ENCODE results near the gene FDX2. TPM values are rescaled to one million over a fixed set of nuclear protein-coding genes. Genes with fewer than 3 reads are reported as not detected.

FDX2 gene
- total and polyA plus RNA-seq, 2 of the 13 experiments (the other 11 are each of a cell fraction or from before 2014, with no cell fraction given) = 21.0 to 24.7 TPM

DNA sequence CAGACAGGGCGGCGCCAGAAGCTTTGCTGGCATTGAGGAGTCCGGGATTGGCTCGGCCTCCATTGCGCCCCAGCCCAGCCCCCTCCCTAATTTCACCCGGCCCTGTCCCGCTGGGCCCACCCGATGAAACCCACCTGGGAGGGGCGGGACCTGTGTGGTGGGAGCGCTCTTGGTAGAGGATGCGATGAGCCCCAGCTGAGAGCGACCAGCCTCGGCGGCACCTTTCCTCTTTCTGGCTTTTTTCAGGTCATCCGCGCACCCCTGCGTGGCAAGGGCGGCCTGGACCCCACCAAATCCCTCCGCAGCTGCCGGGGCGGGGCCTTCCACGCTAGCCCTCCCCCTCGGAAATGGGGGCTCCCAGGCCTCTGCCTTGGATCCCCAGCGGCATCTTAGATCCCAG lies 6.4 kb downstream of the FDX2 start, which contains the start of gene ZGLP1:
TSS of gene ZGLP1 (minus strand) at position 393 of the 400 bp plus-strand sequence.
- no TSS peak for BruUV-seq (replicated peaks)
- FAIRE-seq = no peak
- Histone ChIP-seq H3K9me3 (ENCODE audit: low read length) (no peaks in the 10 kb centered on the region), H3K36me3 (replicated peaks in 1 of 2; ENCODE audit: control insufficient read depth in 1 of 2, insufficient read depth in 2 of 2, low read length in 2 of 2) (peaks cover 0 to 5% of the 10 kb centered on the region in 2 experiments; a peak in 1 of 5 replicates), H3K27me3 (ENCODE audit: control insufficient read depth in 1 of 2, insufficient read depth in 2 of 2, low read length in 2 of 2) (no peaks in the 10 kb centered on the region; a peak in 1 of 5 replicates), H3K27ac (ENCODE audit: extremely low read length, insufficient read depth, low read length) (no peak within 1 kb of the TSS), H3K79me2 (ENCODE audit: insufficient read depth, low read length) (peaks cover under 1% of the 10 kb centered on the region), H3K4me3 (replicated peaks in 1 of 3; ENCODE audit: insufficient read depth in 1 of 3, low read depth in 2 of 3, low read length in 3 of 3) (no peak within 1 kb of the TSS), H4K20me1 (ENCODE audit: insufficient read depth, low read length) (no peaks in the 10 kb centered on the region), H3K4me1 (ENCODE audit: insufficient read depth, low read length) (peaks cover 3% of the 10 kb centered on the region), H3K9ac (ENCODE audit: insufficient read depth, low read depth, low read length) (no peak within 1 kb of the TSS), H3K4me2 (ENCODE audit: low read depth, low read length) (no peak within 1 kb of the TSS), H2AFZ (ENCODE audit: low read length) (no peak within 1 kb of the TSS)
- WGBS (ENCODE audit: low lambda C conversion rate) = 92% methylated on average over 16 of the region's 24 CpGs
- ATAC-seq = no peak
- POLR2A ChIA-PET = interaction anchor here (0.8 to 1.4 kb wide), 2 partner anchors 10 to 25 kb away, joined by 3 to 4 read pairs; no protein-coding TSS in a partner anchor
- no peak for TF ChIP-seq ZNF674 (CRISPR knock-in tag; IDR thresholded peaks at IDR 0.05; ENCODE audit: low read depth)
- peak; percentile 73 for TF ChIP-seq AGO2 (optimal IDR thresholded peaks at IDR 0.05; ENCODE audit: low read depth, low read length)
- CTCF ChIA-PET (ENCODE audit: low intra/inter-chr PET ratio, low total read pairs) = no interaction called here
- intact Hi-C loops (cut with micrococcal nuclease; ENCODE audit: unreplicated experiment) = no loop called here
- in situ Hi-C loops (cut with HindIII; ENCODE audit: extremely low pct_ligation_motif_present, low pct_unique_long_range_greater_than_20kb) = no loop called here
- DNase-seq (ENCODE audit: low spot score) = no peak

DNA sequence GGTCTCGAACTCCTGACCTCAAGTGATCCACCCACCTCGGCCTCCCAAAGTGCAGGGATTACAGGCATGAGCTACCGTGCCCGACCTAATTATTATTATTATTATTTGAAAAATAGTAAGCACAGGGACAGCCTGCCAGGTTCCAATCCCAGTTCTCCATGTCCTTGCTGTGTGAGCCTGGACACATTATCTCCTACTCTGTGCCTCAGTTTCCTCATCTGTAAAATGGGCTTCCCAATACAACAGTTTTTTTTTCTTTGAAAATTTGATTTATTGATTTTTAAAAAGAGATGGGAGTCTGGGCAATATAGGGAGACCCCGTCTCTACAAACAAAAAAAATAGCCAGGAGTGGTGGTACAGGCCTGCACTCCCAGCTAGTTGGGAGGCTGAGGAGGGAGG lies 9.5 kb downstream of the FDX2 start:
- intact Hi-C loops (cut with micrococcal nuclease; ENCODE audit: unreplicated experiment) (no loop called here), in situ Hi-C loops (cut with HindIII; ENCODE audit: extremely low pct_ligation_motif_present, low pct_unique_long_range_greater_than_20kb) (no loop called here)
- peaks cover 4% of the 10 kb centered on the region; the same call in 1 of the 2 replicates for H3K4me1 ChIP-seq (ENCODE audit: insufficient read depth, low read length)
- H3K9me3 ChIP-seq (ENCODE audit: low read length) = no peaks in the 10 kb centered on the region
- no peak overlapping the region for H2AFZ ChIP-seq (ENCODE audit: low read length)
- H4K20me1 ChIP-seq (ENCODE audit: insufficient read depth, low read length) = no peaks in the 10 kb centered on the region
- H3K27ac ChIP-seq (ENCODE audit: extremely low read length, insufficient read depth, low read length) = no peak overlapping the region
- no peak overlapping the region for H3K4me2 ChIP-seq (ENCODE audit: low read depth, low read length)
- H3K27me3 ChIP-seq (ENCODE audit: control insufficient read depth in 1 of 2, insufficient read depth in 2 of 2, low read length in 2 of 2) = no peaks in the 10 kb centered on the region; a peak in 1 of 5 replicates
- FAIRE-seq = no peak
- peak; percentile 77 for TF ChIP-seq ZNF629 (CRISPR knock-in tag; conservative IDR thresholded peaks at IDR 0.05)
- no peak for TF ChIP-seq RFXANK (CRISPR knock-in tag; IDR thresholded peaks at IDR 0.05)
- TF ChIP-seq ARNT (IDR thresholded peaks at IDR 0.05) = no peak
- no peak for ATAC-seq
- no peaks in the 10 kb centered on the region for H3K79me2 ChIP-seq (ENCODE audit: insufficient read depth, low read length)
- 96% methylated on average over 5 of the region's 5 CpGs for WGBS (ENCODE audit: low lambda C conversion rate)
- H3K9ac ChIP-seq (ENCODE audit: insufficient read depth, low read depth, low read length) = no peak overlapping the region
- peaks cover 0 to 5% of the 10 kb centered on the region in 2 experiments; a peak in 1 of 5 replicates for H3K36me3 ChIP-seq (replicated peaks in 1 of 2; ENCODE audit: control insufficient read depth in 1 of 2, insufficient read depth in 2 of 2, low read length in 2 of 2)
- POLR2A ChIA-PET = no interaction called here
- DNase-seq (ENCODE audit: low spot score) = no peak
- no TSS peak for BruUV-seq (replicated peaks)
- CTCF ChIA-PET (ENCODE audit: low intra/inter-chr PET ratio, low total read pairs) = no interaction called here
- H3K4me3 ChIP-seq (replicated peaks in 1 of 3; ENCODE audit: insufficient read depth in 1 of 3, low read depth in 2 of 3, low read length in 3 of 3) = no peak overlapping the region
